Hepatocyte (in vitro differentiated cells): ENCODE measurements around the gene CNPY4. TPM values are rescaled to one million over a fixed set of nuclear protein-coding genes. Genes with fewer than 3 reads are reported as not detected.

Experiments used
- DNase-seq: peaks from one replicate; pipeline ENCODE4 v3.0.0-alpha.2; 2016; ENCODE audit warnings: low spot score
- H2AFZ ChIP-seq: fragments of 200-600 bp; sonication (generic); 2 replicates; pipeline ENCODE4 v1.6.0; 2016; ENCODE audit warnings: antibody characterized with exemption, mild to moderate bottlenecking
- H3K27ac ChIP-seq: fragments of 200-600 bp; sonication (generic); 2 replicates; pipeline ENCODE4 v1.5.1; 2016; ENCODE audit warnings: mild to moderate bottlenecking
- H3K27me3 ChIP-seq: fragments of 200-600 bp; sonication (generic); 2 replicates; pipeline ENCODE4 v1.6.1; 2016
- H3K36me3 ChIP-seq: fragments of 200-600 bp; sonication (generic); replicated peaks from 2 replicates; pipeline ENCODE4 v1.5.1; 2016; ENCODE audit warnings: low read depth; ENCODE audit not compliant: insufficient read depth
- H3K4me1 ChIP-seq: fragments of 200-600 bp; sonication (generic); 2 replicates; pipeline ENCODE4 v1.5.1; 2016; ENCODE audit warnings: mild to moderate bottlenecking, moderate library complexity; ENCODE audit not compliant: insufficient read depth
- H3K4me2 ChIP-seq: fragments of 200-600 bp; sonication (generic); 2 replicates; pipeline ENCODE4 v1.6.0; 2016
- H3K4me3 ChIP-seq: fragments of 200-600 bp; sonication (generic); 2 replicates; pipeline ENCODE4 v1.5.1; 2016; ENCODE audit warnings: mild to moderate bottlenecking
- H3K79me2 ChIP-seq: fragments of 200-600 bp; sonication (generic); 2 replicates; pipeline ENCODE4 v1.6.0; 2017; ENCODE audit warnings: mild to moderate bottlenecking
- H3K9me2 ChIP-seq: fragments of 200-600 bp; sonication (generic); replicated peaks from 2 replicates; pipeline ENCODE4 v1.6.0; 2017; ENCODE audit warnings: mild to moderate bottlenecking; ENCODE audit not compliant: insufficient read depth
- H3K9me3 ChIP-seq: fragments of 200-600 bp; sonication (generic); 2 replicates; pipeline ENCODE4 v1.5.1; 2016; ENCODE audit warnings: low read depth, mild to moderate bottlenecking
- H4K20me1 ChIP-seq: fragments of 200-600 bp; sonication (generic); 2 replicates; pipeline ENCODE4 v1.6.0; 2016; ENCODE audit warnings: mild to moderate bottlenecking; ENCODE audit not compliant: insufficient read depth, poor library complexity, severe bottlenecking
- EZH2 ChIP-seq: fragments of 200-600 bp; sonication (generic); IDR thresholded peaks from 2 replicates; pipeline ENCODE4 v1.6.1; 2016; ENCODE audit warnings: antibody characterized with exemption, mild to moderate bottlenecking, borderline replicate concordance
- EZH2phosphoT487 ChIP-seq: fragments of 200-600 bp; sonication (generic); IDR thresholded peaks from one replicate; pipeline ENCODE4 v1.6.1; 2018; ENCODE audit warnings: antibody characterized with exemption, mild to moderate bottlenecking, low read depth, moderate library complexity; ENCODE audit not compliant: unreplicated experiment, severe bottlenecking
- WGBS: methylation state at CpG from one replicate; pipeline ENCODE4 v1.1.6; 2016; ENCODE audit warnings: low lambda C conversion rate; ENCODE audit errors: missing lambda C conversion rate; 5-methylcytosine and 5-hydroxymethylcytosine counted together
- polyA plus RNA-seq: library from polyadenylated mRNA; unstranded; fragments of >200 nt; fragmentation: Nextera tagmentation; extraction: Ambion mirVana; gene quantifications from 2 replicates; pipeline ENCODE4 v1.2.1, GENCODE V29; 2016
- total RNA-seq: library from RNA; depleted of rRNA; stranded (reverse); fragments of >200 nt; gene quantifications from 2 replicates; pipeline ENCODE4 v1.2.3, GENCODE V29; 2014
- TF ChIP-seq, protein P1 (sequence below): fragments of 200-600 bp; sonication (generic); IDR thresholded peaks from 2 replicates; pipeline ENCODE4 v1.5.1; 2016; ENCODE audit warnings: antibody characterized with exemption, mild to moderate bottlenecking; ENCODE audit not compliant: poor library complexity

The CNPY4 gene
- total and polyA plus RNA-seq, 2 experiments from 2014 or later = 27.4 to 28.1 TPM

DNA sequence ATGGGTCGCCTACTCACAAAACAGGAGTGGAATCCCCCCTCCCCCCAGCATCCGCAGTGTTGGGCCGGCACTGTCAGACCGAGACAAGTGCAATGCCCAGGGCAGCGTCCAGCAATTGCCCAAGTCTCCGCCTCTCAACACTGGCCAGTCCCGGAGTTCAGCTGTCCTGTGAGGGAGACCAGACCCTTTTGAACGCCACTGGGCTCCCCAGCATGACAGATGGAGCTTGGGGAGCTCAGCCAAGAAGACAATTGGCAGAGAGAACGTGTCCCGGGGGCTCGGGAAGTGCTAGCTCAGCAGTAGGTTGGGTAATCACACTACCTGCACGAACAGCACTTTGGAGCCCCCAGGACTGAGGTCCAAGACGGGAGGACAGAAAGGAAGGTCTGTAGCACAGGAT, 25.9 kb upstream of the CNPY4 start:
- Histone ChIP-seq H3K4me2 (no peak overlapping the region), H4K20me1 (peaks cover 2% of the 10 kb centered on the region), H3K4me3 (no peak overlapping the region), H3K79me2 (peaks cover 38% of the 10 kb centered on the region), H3K9me2 (no peaks in the 10 kb centered on the region), H3K27me3 (no peaks in the 10 kb centered on the region), H2AFZ (no peak overlapping the region), H3K36me3 (no peaks in the 10 kb centered on the region), H3K9me3 (no peaks in the 10 kb centered on the region), H3K4me1 (peaks cover 10% of the 10 kb centered on the region), H3K27ac (no peak overlapping the region)
- WGBS = 78% methylated on average over 13 of the region's 13 CpGs
- TF ChIP-seq, protein P1, sequence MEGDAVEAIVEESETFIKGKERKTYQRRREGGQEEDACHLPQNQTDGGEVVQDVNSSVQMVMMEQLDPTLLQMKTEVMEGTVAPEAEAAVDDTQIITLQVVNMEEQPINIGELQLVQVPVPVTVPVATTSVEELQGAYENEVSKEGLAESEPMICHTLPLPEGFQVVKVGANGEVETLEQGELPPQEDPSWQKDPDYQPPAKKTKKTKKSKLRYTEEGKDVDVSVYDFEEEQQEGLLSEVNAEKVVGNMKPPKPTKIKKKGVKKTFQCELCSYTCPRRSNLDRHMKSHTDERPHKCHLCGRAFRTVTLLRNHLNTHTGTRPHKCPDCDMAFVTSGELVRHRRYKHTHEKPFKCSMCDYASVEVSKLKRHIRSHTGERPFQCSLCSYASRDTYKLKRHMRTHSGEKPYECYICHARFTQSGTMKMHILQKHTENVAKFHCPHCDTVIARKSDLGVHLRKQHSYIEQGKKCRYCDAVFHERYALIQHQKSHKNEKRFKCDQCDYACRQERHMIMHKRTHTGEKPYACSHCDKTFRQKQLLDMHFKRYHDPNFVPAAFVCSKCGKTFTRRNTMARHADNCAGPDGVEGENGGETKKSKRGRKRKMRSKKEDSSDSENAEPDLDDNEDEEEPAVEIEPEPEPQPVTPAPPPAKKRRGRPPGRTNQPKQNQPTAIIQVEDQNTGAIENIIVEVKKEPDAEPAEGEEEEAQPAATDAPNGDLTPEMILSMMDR = no peak
- TF ChIP-seq EZH2 (no peak), EZH2phosphoT487 (no peak)
- no peak for DNase-seq

DNA sequence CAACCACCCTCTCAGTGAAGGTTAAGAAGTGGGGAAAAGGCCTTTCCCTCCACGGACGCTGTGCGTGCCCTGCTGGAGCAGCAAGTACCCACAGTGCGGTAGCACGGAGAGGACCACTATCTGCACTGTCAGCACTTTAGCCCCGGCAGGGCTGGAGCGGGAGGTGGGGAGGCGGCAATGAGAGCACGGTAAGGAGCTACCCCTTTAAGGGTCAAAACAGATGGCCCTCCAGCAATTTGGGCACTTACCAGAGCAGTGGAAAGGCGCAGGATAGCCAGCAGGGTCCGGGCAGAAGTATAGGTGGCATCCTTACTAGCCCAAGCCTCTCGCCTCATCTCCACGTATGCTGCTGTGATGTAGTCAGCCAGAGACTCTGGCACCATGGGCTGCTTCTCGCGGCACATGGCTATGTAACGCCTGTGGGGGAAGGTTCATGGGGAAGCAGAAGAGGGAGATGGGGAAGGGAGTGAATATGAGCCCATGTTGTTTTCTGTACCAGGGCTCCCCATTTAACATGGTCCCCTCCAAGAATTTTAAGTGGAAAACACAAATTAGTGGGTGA, 25.4 kb upstream of the CNPY4 start:
- H3K9me2 ChIP-seq = no peaks in the 10 kb centered on the region
- no peaks in the 10 kb centered on the region for H3K9me3 ChIP-seq
- 90% methylated on average over 16 of the region's 16 CpGs for WGBS
- peaks cover 2% of the 10 kb centered on the region for H4K20me1 ChIP-seq
- no peak overlapping the region for H3K4me2 ChIP-seq
- TF ChIP-seq EZH2phosphoT487 = no peak
- no peak overlapping the region for H3K4me3 ChIP-seq
- H2AFZ ChIP-seq = no peak overlapping the region
- DNase-seq = no peak
- H3K79me2 ChIP-seq = peaks cover 42% of the 10 kb centered on the region
- peaks cover 12% of the 10 kb centered on the region for H3K4me1 ChIP-seq
- no peak overlapping the region for H3K27ac ChIP-seq
- H3K27me3 ChIP-seq = no peaks in the 10 kb centered on the region
- H3K36me3 ChIP-seq = no peaks in the 10 kb centered on the region

DNA sequence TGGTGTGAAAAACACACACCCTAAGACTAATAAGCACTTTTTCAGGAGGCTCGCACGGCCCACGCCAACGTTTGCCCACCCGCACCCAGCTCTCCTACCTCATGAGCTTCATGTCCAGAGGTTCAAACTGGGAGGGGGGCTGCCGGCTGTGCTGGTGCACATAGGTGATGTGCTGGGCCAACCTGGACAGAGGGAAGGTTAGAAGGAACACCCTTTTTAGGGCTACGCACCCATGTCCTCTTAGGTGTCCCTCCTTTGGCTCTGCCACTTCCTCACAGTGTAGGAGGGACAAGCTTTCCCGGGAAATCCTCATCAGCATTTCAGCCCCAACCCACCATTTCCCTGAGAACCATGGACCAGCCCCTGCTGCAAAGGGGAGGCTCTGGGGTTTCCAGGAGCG, 24.1 kb upstream of the CNPY4 start:
- H3K4me1 ChIP-seq = peaks cover 10% of the 10 kb centered on the region
- no peaks in the 10 kb centered on the region for H3K27me3 ChIP-seq
- H3K27ac ChIP-seq = no peak overlapping the region
- no peak overlapping the region for H3K4me3 ChIP-seq
- WGBS = 91% methylated on average over 9 of the region's 9 CpGs
- H4K20me1 ChIP-seq = peaks cover 2% of the 10 kb centered on the region
- no peak for TF ChIP-seq EZH2
- TF ChIP-seq EZH2phosphoT487 = no peak
- H3K36me3 ChIP-seq = no peaks in the 10 kb centered on the region
- H3K4me2 ChIP-seq = no peak overlapping the region
- peaks cover 43% of the 10 kb centered on the region for H3K79me2 ChIP-seq
- no peaks in the 10 kb centered on the region for H3K9me2 ChIP-seq
- H2AFZ ChIP-seq = no peak overlapping the region
- no peaks in the 10 kb centered on the region for H3K9me3 ChIP-seq
- no peak for DNase-seq

DNA sequence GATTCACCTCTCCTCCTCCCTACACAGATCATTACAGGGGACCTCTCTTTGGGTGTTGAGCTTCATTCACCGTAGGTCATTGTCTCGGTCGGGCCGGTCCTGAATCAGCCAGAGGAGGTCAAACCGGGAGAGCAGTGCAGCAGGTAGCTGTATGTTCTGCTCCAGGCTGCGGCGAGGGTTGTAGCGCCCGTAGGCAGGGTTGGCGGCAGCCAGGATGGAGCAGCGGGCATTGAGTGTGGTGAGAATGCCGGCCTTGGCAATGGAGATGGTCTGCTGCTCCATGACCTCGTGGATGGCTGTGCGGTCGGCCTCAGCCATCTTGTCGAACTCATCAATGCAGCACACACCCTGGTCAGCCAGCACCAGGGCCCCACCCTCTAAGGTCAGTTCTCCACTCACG, 23.7 kb upstream of the CNPY4 start:
- H3K4me2 ChIP-seq = no peak overlapping the region
- DNase-seq = no peak
- peaks cover 2% of the 10 kb centered on the region for H4K20me1 ChIP-seq
- H3K4me1 ChIP-seq = peaks cover 10% of the 10 kb centered on the region
- TF ChIP-seq EZH2 (no peak), EZH2phosphoT487 (no peak)
- TF ChIP-seq, protein P1 = no peak
- no peaks in the 10 kb centered on the region for H3K36me3 ChIP-seq
- no peak overlapping the region for H3K4me3 ChIP-seq
- H2AFZ ChIP-seq = no peak overlapping the region
- no peaks in the 10 kb centered on the region for H3K9me3 ChIP-seq
- WGBS = 94% methylated on average over 17 of the region's 17 CpGs
- H3K79me2 ChIP-seq = peaks cover 40% of the 10 kb centered on the region
- H3K27ac ChIP-seq = no peak overlapping the region
- H3K9me2 ChIP-seq = no peaks in the 10 kb centered on the region
- no peaks in the 10 kb centered on the region for H3K27me3 ChIP-seq
